HG03045 (cell line): ENCODE measurements around the gene EZH2.

ENCODE experiments used
- ATAC-seq: cut with Tn5 transposase; IDR thresholded peaks from one replicate; pipeline ENCODE4 v1.9.1; 2021; ENCODE audit warnings: mild to moderate bottlenecking, moderate library complexity; ENCODE audit not compliant: unreplicated experiment

EZH2 gene

DNA sequence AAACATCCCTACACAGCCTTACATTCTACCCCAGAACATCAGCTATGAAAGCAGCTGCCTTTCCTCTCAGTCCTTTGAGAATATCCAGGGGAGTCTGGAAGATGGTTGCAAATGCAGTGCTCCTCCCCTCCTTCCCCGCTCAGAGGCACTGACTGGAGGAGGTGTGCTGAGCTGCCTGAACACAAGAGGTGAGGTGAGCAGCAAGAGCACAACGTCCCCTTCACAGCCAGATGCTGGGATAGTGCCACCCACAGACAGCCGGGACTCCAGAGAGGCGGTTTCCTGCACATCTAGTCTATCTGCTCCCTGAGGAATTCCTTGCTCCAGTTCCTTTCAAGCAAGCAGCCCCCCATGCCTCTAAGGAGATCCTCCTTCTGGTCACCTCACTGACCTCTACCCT, 74.2 kb downstream of the EZH2 start:
- no peak for ATAC-seq

- ATAC-seq: no peak
Observed at GRCh38 chr7:148807436-148807835, 76.7 kb downstream of the EZH2 start.

GRCh38 chr7:148806187-148806586, 77.9 kb downstream of the EZH2 start:
- ATAC-seq: no peak

GRCh38 chr7:148804343-148805235, 79.5 kb downstream of the EZH2 start:
- ATAC-seq: no peak

DNA sequence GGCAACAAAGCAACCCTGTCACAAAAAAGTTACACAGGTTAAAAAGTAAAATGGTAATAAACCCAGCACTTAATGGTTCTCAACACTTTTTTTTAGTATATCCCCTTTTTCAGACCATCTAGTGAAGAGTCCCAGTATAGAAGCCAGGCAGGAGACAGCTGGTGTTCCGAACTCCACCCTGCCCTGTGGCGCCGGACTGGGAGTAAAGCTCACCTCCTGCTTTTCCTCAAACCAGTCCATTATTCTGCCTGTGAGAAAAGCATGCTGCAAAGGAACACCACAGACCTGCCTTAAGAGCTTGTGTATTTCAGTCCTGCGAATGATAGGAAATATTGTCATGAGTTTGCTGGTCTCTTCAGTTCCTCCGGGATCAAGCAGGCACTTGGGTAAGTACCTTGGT, 81.0 kb downstream of the EZH2 start:
- no peak for ATAC-seq

DNA sequence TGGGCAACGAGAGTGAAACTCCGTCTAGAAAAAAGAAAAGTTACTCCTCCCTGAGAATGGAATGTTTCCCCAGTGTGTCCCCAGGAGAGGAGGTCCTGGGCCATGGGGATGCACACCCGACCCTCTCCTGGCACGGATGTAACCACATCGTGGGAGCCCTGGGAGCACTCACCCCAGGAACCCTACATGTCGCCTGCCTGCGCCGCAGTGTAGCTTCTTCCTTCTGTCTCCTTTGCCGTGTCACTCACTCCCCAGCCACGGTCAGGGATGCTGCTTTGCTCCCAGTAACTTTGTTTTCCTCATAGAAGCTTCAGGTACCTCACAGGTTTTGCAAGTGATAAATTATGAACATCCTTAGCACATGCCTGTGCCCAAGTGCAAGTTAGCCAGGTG, 82.0 kb downstream of the EZH2 start:
- ATAC-seq: no peak

GRCh38 chr7:148800677-148801076, 83.4 kb downstream of the EZH2 start:
- no peak for ATAC-seq

DNA sequence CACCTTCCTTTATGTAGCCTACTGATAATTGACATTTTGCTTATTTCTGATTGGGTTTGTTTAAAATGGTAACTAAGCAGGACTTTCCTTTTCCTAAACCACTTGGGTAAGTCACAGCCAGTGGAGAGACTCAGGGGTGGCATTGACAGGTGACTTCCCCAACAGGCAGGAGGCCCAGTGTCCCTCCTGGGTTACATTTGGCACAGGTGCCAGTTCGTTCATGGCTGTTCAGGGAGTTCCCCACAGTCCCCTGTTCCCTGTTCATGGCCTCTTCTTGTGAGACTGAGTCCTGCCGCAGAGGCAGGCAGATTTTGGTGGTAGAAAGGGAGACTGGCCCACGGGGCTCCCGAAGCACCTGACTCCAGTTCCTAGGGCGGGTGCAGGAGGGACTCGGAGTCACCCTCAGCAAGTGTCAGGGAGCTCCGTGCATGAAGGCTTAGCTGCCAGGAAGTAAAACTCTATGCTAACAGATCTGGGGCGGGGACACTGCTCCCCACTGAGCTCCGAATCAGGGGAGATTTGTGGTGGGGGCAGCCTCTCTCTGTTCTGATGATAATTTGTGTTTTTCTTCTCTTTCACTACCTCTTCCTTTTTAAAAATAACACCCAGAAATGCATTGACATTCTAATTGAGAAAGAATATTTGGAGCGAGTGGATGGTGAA, 84.1 kb downstream of the EZH2 start:
- ATAC-seq: no peak

DNA sequence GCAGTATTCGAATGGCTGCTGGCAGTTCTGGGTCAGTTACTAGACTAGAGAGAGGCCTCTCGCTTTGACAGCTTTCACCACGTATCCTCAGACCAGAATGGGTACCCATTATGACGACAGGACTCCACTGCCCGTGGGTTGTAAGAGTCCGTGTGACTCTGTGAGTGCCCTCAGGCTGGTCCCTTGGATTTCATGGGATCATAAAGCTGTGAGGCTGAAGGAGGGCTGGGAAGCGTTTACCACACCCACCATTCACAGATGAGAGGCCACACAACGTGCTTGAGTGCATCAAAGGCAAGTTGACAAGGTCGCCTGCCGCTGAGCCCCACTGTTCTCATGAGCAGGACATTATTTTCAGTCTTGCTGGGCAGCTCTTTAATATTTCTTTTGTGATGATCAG, 87.2 kb downstream of the EZH2 start:
- no peak for ATAC-seq

GRCh38 chr7:148794476-148794875, 89.6 kb downstream of the EZH2 start:
- no peak for ATAC-seq

GRCh38 chr7:148793590-148793989, 90.5 kb downstream of the EZH2 start:
- ATAC-seq: no peak

DNA sequence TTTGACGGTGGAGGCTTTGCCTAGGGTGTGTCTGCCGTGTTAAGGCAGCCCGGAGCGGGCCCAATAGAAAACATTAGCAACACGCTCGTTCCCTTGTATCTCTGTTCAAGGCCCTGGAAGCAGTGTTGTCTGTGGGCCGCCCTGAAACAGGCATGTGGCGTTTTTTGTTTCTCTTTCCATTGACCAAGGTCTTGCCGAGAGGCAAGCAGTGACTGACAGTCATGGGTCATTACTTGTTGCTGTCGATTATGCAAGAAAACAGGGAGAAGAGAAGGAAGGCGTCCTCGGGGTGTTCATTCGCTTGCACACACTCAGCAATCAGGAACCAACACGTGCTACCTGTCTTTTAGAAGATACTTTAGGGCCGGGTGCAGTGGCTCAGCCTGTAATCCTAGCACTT, 92.5 kb downstream of the EZH2 start:
- ATAC-seq: no peak

DNA sequence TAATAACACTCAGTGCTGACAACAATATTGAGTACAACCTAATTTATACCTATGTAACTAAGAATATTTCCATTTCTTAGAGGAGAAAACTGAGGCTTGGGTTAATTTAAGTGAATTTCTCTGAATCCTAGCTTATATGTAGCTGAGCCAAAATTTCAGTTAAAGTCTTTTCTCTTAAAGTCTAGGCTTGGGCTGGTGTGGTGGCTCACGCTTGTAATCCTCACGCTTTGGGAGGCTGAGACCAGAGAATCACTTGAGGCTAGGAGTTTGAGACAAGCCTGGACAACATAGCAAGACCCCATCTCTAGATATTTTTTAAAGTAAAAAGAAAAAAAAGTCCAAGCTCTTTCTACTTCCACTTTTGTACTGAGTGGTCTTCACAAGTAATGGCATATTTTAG, 93.2 kb downstream of the EZH2 start:
- ATAC-seq: no peak

DNA sequence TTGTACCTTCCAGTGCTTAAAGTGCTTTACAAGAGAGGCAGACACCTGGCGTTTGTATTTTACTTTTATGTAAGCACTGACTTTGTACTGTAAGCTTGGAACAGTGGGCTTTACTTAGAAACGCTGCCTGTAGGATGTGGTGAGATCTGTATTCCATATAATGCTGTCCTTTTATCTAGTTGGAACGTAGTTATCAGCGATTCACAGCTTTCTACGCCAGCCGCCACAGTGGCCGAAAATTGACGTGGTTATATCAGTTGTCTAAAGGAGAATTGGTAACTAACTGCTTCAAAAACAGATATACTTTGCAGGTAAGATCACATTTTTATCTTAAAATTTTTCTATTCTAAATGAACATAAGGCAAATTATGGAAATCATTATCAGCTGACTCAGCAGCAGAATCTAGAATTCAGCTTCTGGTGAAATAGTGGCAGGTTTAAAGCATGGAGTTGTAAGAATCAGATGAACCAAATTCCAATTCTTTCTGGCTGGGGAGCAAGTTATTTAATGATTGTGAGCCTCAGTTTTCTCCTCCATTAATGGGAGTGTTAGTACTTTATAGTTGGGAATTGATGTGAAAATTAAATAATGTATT, 93.9 kb downstream of the EZH2 start:
- no peak for ATAC-seq

DNA sequence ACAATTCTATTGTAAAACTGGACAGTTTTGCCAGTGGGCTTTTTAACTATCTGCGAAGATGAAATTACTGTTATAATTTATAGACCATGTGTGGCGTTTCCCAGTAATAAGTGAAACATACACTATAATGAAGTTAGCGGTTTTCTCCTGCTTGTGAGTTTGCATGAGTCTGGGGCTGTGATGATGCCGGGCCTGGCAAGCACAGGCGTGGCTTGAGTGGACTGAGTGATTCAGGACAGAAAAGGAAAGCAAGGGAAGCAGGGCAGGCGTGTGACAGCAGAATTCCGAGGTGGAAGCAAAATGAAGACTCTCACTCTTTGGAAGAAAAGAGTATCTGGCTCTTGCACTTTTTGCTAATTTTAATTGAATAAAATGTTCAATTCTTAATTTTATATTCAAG, 94.9 kb downstream of the EZH2 start:
- no peak for ATAC-seq

DNA sequence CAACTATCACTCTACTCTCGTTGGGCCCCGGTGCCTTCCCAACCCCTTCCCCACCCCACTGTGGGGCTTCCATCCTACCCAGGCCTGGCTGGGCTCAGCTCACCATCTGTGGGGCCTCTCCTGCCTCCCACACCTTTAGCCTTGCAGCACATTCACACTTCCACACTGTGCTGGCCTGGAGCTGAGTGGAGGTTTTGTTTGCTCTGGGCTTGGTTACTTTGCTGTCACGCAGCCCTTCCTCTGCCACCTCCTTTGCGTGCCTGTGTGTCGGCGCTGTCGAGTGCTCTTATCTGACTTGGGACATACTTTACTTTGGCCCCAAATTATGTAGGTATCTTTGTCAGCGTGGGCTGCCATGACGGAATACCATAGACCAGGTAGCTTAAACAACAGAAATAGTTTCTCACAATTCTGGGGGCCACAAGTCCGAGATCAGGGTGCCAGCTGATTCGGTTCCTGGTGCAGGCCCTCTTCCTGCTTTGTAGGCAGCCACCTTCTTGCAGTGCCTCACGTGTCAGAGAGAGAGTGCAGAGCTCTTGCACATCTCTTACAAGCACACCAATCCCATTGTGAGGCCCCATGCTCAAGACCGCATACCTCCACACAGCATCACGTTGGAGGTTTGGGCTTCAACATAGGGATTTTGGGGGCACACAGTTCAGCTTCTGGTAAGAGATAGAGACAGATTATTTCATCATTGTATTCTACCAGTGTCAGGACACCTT, 96.4 kb downstream of the EZH2 start:
- no peak for ATAC-seq

GRCh38 chr7:148783801-148784527, 100.1 kb downstream of the EZH2 start:
- no peak for ATAC-seq

DNA sequence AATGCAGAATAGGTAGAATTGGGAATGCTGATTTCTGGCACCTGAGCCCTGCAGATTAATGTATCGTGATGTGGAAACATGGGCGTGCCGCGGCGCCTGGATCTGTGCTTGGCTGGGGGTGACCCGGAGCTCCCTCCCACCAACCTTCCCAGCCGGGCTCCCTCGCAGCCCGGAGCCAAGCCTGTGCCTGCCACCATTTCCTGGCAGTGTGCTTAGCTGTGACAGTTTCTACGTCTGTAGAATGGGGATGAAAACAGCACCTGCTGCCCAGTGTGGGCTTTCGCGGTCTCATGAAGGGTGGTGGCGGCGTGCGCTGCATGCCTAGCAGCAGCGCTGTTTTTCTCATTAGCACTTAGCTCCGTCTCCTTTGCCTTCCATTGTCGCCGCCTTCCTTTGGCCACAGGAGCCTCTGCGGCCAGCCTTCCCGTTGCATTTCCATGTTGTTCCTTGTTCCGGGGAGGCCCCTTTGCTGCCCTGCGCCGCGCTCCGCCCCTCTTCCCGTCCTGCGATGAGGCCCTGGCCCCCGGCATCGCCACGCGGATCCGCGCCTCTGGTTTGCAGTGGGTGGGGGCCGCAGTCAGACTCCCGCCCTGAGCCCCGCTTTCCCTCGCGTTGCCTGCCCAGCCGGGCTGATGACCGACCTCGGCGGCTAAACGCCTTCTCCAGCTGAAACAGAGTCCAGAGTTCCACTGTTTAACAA, 101.2 kb downstream of the EZH2 start:
- no peak for ATAC-seq

DNA sequence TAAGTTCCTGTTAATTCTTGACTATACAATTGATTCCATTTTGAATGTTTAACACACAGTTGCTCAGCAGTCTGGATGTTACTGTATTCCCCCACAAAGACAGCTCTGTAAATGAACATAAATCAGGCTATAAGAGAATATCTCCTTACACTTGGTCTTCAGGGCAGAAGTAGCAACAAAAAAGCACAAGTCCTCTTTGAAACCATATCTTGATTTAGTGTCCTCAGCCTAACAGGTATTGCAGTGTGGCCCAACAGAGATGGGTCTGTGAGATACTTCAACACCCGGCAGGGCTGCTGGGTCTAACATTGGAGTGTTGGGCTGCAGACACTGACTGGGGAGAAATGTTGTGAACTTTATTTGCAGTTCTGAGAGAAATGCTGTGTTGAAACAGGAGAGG, 109.6 kb downstream of the EZH2 start:
- no peak for ATAC-seq

DNA sequence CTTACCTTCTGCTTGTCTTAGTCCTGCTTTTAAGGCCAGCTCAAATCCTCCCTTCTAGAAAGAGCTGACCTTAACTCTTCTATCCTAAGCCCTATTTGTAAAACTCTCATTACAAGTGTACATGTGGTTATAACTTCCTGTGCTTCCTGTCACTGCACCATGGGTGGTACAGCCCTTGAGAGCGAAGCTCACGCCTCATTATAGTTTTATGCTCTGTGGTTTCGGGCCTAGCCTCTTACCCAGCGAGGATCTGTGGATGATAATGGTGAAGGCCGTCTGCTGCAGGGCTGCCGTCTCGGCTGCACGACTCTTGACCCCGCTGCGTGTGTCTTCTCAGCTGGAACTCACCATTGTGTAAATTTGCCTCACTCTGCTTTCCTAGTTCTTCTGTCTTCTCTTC, 110.8 kb downstream of the EZH2 start:
- ATAC-seq: no peak
